Measurements from ENCODE around the gene LRFN2.

Gene LRFN2

DNA sequence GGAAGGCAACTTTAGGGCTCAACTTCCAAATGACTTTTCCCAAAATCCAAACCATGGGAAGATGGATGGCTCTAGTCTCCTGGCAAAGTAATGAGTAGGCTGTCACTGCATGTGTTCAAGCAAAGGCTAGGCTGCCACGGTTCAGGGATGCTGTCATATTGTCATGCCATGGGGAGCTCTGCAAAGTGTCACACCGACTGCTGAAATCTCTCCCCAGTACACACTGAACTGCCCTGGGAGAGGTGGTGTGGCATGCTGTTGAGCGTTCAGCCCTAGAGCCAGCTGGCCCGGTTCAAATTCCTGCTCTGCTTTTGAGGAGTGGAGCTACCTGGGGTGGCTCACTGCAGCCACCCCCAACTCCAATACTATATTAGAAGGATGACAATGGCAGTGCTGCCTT, 115.9 kb downstream of the LRFN2 start:
- DNase-seq (ENCODE audit: low read depth), result no peak
- no peak overlapping the region for H3K4me3 ChIP-seq (replicated peaks; ENCODE audit: low read depth, low read length)
- TF ChIP-seq, protein P1, sequence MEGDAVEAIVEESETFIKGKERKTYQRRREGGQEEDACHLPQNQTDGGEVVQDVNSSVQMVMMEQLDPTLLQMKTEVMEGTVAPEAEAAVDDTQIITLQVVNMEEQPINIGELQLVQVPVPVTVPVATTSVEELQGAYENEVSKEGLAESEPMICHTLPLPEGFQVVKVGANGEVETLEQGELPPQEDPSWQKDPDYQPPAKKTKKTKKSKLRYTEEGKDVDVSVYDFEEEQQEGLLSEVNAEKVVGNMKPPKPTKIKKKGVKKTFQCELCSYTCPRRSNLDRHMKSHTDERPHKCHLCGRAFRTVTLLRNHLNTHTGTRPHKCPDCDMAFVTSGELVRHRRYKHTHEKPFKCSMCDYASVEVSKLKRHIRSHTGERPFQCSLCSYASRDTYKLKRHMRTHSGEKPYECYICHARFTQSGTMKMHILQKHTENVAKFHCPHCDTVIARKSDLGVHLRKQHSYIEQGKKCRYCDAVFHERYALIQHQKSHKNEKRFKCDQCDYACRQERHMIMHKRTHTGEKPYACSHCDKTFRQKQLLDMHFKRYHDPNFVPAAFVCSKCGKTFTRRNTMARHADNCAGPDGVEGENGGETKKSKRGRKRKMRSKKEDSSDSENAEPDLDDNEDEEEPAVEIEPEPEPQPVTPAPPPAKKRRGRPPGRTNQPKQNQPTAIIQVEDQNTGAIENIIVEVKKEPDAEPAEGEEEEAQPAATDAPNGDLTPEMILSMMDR (IDR thresholded peaks at IDR 0.05; ENCODE audit: low read length, missing control alignments), result no peak

DNA sequence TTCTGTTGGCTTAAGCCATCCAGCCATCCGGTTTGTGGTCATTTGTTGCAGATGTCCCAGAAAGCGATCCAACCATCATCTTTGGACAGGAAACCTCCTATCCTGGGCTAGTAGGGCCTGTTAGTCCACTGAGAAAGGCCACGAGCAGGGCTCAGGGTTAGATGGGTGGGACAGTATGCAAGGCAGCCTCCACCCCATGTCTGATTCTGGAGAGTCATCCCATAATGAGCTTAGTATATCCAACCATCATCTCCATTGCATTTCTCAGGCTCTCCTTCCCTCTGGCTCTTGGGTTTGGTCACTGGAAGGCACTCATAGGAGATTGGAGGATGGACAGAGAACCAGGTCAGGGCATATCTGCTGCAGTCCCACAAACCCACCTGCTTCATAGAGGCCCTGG, 117.8 kb downstream of the LRFN2 start:
- TF ChIP-seq, protein P1 (IDR thresholded peaks at IDR 0.05; ENCODE audit: low read length, missing control alignments), result no peak

DNA sequence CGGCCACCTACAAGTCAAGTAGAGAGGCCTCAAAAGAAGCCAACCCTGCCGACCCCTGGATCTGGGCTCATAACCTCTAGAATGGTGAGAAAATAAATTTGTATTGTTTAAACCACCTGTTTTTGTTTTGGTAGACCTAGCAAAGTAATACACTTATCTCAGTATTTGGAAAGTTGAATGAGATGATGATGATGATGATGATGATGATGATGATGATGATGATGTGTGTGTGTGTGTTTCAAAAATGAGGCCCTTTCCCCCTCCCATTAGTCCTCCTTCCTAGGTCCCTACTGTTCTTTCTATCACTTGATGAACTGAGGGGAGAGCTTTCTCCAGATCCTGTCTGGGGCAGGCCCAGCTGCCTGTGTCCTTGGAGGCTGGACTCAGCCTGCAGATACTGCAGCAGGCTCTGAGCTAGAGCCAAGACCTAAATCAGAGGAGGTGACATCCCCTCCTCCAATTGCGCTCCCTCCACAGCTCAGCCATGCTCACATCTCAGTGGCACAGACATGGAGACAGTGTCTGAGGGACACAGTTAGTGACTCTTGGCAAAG, 120.1 kb downstream of the LRFN2 start:
- DNase-seq (ENCODE audit: low read depth), result no peak
- TF ChIP-seq, protein P1 (IDR thresholded peaks at IDR 0.05; ENCODE audit: low read length, missing control alignments), result no peak
- H3K4me3 ChIP-seq (replicated peaks; ENCODE audit: low read depth, low read length), result no peak overlapping the region

More for the DNA sequence above, 117.8 kb downstream of the LRFN2 start:
- DNase-seq (ENCODE audit: low read depth), result no peak
- H3K4me3 ChIP-seq (replicated peaks; ENCODE audit: low read depth, low read length), result no peak overlapping the region

DNA sequence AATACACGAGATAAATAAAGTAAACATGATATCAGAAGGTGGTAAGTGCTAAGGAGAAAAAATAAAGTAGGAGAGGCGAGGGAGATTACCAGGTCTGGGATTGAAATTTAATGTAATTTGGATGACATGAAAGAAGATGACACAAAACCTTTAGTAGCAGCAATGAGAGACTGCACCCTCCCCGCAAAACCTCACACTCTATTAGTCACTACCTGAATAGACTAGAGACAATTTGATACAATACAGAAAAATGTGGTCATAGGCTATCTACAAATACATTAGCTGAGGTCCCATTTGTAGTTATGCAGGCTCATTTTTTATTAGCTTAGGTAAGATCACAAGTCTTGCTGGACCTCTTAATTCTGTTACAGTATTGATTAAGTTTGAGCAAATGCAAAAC, 125.5 kb downstream of the LRFN2 start:
- no peak overlapping the region for H3K4me3 ChIP-seq (replicated peaks; ENCODE audit: low read depth, low read length)
- TF ChIP-seq, protein P1 (IDR thresholded peaks at IDR 0.05; ENCODE audit: low read length, missing control alignments), result no peak
- DNase-seq (ENCODE audit: low read depth), result no peak

DNA sequence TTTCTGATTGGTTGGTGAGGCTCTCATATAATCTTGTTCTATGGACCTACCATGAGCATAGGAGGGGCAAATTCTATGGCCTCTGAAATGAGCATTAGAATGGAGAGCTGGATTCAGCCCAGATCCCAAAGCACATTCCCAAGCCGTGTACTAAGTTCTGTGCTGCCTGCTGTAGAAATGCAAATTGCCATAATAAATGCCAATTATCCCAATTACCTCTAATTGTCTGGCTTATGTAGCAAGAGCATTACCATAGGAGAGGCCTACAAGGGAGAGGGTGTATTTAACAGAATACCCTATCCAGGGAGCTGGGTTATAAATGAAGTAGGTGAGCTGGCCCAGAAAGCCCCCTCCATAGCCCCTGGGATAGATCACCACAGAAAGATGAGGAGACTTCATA, 126.8 kb downstream of the LRFN2 start:
- no peak overlapping the region for H3K4me3 ChIP-seq (replicated peaks; ENCODE audit: low read depth, low read length)
- TF ChIP-seq, protein P1 (IDR thresholded peaks at IDR 0.05; ENCODE audit: low read length, missing control alignments), result no peak
- DNase-seq (ENCODE audit: low read depth), result no peak

DNA sequence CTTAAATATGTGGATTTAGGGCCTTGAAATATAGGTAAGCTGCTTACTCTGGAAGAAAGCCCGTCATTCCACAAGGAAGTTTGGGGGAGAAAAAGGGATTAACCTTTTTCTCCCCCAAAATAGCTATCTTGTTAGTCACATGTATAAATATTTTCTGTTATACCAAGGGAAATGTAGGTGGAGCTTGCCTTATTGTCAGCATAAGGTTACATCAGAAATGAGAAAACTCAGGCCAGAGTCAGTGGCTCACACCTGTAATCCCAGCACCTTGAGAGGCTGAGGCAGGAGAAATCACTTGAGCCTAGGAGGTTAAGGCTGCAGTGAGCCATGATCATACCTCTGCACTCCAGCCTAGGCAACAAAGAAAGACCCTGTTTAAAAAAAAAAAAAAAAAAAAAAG, 129.9 kb downstream of the LRFN2 start:
- DNase-seq (ENCODE audit: low read depth), result no peak
- H3K4me3 ChIP-seq (replicated peaks; ENCODE audit: low read depth, low read length), result no peak overlapping the region

More for the DNA sequence above, 129.9 kb downstream of the LRFN2 start:
- TF ChIP-seq, protein P1 (IDR thresholded peaks at IDR 0.05; ENCODE audit: low read length, missing control alignments), result no peak

All from fibroblast of pulmonary artery (primary cell).